Left lung (tissue), 10 donors: ENCODE data around the gene CFAP47. TPM values are rescaled to one million over a fixed set of nuclear protein-coding genes. Genes with fewer than 3 reads are reported as not detected.
"Not testable (repeated sequence)": the region's sequence is repeated elsewhere in the genome, so short reads cannot be mapped to it uniquely, and the experiment has no call there.

Experiments
- ATAC-seq: fragments of 200-7000 bp; cut with Tn5 transposase; one replicate; pipeline ENCODE4 v1.9.1; 2020; ENCODE audit warnings: moderate library complexity
- DNase-seq, 4 donors: peaks; one replicate each; pipeline ENCODE4 v3.0.0-alpha.2; 2013 to 2020
- H3K27ac ChIP-seq, 2 donors: fragments of 200-600 bp; sonication (generic) in 1 of 2; one replicate each; pipeline versions ENCODE4 v1.5.0 to v1.8.0; 2020 to 2021
- H3K27me3 ChIP-seq, 2 donors: fragments of 200-600 bp; sonication (generic) in 1 of 2; one replicate each; pipeline versions ENCODE4 v1.5.0 to v1.8.0; 2020 to 2021
- H3K36me3 ChIP-seq, 2 donors: fragments of 200-600 bp; sonication (generic) in 1 of 2; one replicate each; pipeline versions ENCODE4 v1.5.0 to v1.8.0; 2020 to 2021
- H3K4me1 ChIP-seq, 2 donors: fragments of 200-600 bp; one replicate each; pipeline ENCODE4 v1.8.0; 2021
- H3K4me3 ChIP-seq, 2 donors: fragments of 200-600 bp; sonication (generic) in 1 of 2; one replicate each; pipeline versions ENCODE4 v1.5.0 to v1.8.0; 2020 to 2021; ENCODE audit warnings: mild to moderate bottlenecking in 1 of 2
- H3K9me3 ChIP-seq, 2 donors: fragments of 200-600 bp; sonication (generic) in 1 of 2; one replicate each; pipeline versions ENCODE4 v1.5.0 to v1.8.0; 2020 to 2021
- CTCF ChIP-seq, 2 donors: fragments of 200-600 bp; sonication (generic) in 1 of 2; IDR thresholded peaks; one replicate each; pipeline versions ENCODE4 v1.5.0 to v1.8.0; 2021; ENCODE audit warnings: antibody characterized with exemption in 2 of 2
- intact Hi-C, 2 donors: fragments of 100-400 bp; cut with DNase I; formaldehyde crosslinking; loops; one replicate each; pipeline versions ENCODE4 v1.11.2 to v1.14.2; 2022
- polyA plus RNA-seq, 6 donors: library from polyadenylated mRNA; unstranded; fragments of 120-200 nt; gene quantifications; one replicate each; pipeline ENCODE4 v1.2.1, GENCODE V29; 2013; ENCODE audit not compliant: insufficient read length in 6 of 6
- total RNA-seq, 2 donors: library from RNA; stranded (reverse); fragmentation: NEBNext Ultra II Directional; extraction: Animal tissue kit (Norgen Biotek cat#: 25700); gene quantifications; one replicate each; pipeline ENCODE4 v1.2.1, GENCODE V29; 2021
- donor health status: DM: no; HTN: yes; CAD: no.
- donor health status: DM: no; HTN: no; CAD: no.

Gene CFAP47
- total and polyA plus RNA-seq, 8 donors, result 0.26 to 5.3 (median 1.7) TPM

GRCh38 chrX:36160081-36160480 is 240.5 kb downstream of the CFAP47 start:
- ATAC-seq (no peak), DNase-seq (no peak)
- no peak for TF ChIP-seq CTCF (IDR thresholded peaks at IDR 0.05)
- intact Hi-C loops, result no loop called here
- Histone ChIP-seq H3K9me3 (no peaks in the 10 kb centered on the region), H3K4me3 (no peak overlapping the region), H3K27me3 (no peaks in the 10 kb centered on the region), H3K27ac (no peak overlapping the region), H3K4me1 (no peaks in the 10 kb centered on the region), H3K36me3 (no peaks in the 10 kb centered on the region)

GRCh38 chrX:36198575-36198974 is 279.0 kb downstream of the CFAP47 start:
- no peak for TF ChIP-seq CTCF (IDR thresholded peaks at IDR 0.05)

GRCh38 chrX:36199928-36200327 is 280.4 kb downstream of the CFAP47 start:
- no peaks in the 10 kb centered on the region for H3K4me1 ChIP-seq
- DNase-seq (no peak), ATAC-seq (no peak)
- no peak for TF ChIP-seq CTCF (IDR thresholded peaks at IDR 0.05)
- intact Hi-C loops, result no loop called here
- no peaks in the 10 kb centered on the region for H3K9me3 ChIP-seq
- H3K36me3 ChIP-seq, result no peaks in the 10 kb centered on the region
- no peak overlapping the region for H3K4me3 ChIP-seq
- no peaks in the 10 kb centered on the region for H3K27me3 ChIP-seq
- no peak overlapping the region for H3K27ac ChIP-seq

More at GRCh38 chrX:36198575-36198974, 279.0 kb downstream of the CFAP47 start:
- H3K36me3 ChIP-seq, result no peaks in the 10 kb centered on the region
- no peaks in the 10 kb centered on the region for H3K27me3 ChIP-seq
- DNase-seq (no peak), ATAC-seq (no peak)
- intact Hi-C loops, result no loop called here
- no peaks in the 10 kb centered on the region for H3K4me1 ChIP-seq
- H3K4me3 ChIP-seq, result no peak overlapping the region
- H3K9me3 ChIP-seq, result no peaks in the 10 kb centered on the region
- no peak overlapping the region for H3K27ac ChIP-seq

- ATAC-seq (no peak), DNase-seq (no peak)
- Histone ChIP-seq H3K27ac (no peak overlapping the region), H3K27me3 (no peaks in the 10 kb centered on the region), H3K4me1 (no peaks in the 10 kb centered on the region), H3K36me3 (no peaks in the 10 kb centered on the region), H3K9me3 (no peaks in the 10 kb centered on the region), H3K4me3 (no peak overlapping the region)
- TF ChIP-seq CTCF (IDR thresholded peaks at IDR 0.05), result no peak
- intact Hi-C loops, result no loop called here
Observed at GRCh38 chrX:36214924-36215323, 295.4 kb downstream of the CFAP47 start.

- no peak for ATAC-seq
- no peaks in the 10 kb centered on the region for H3K9me3 ChIP-seq
- H3K27ac ChIP-seq, result no peak overlapping the region
- intact Hi-C loops, result no loop called here
- H3K4me1 ChIP-seq, result no peaks in the 10 kb centered on the region
- no peak overlapping the region for H3K4me3 ChIP-seq
- no peaks in the 10 kb centered on the region for H3K27me3 ChIP-seq
- no peaks in the 10 kb centered on the region for H3K36me3 ChIP-seq
- no peak for TF ChIP-seq CTCF (IDR thresholded peaks at IDR 0.05)
- DNase-seq, result no peak
Observed at GRCh38 chrX:36218801-36219200, 299.3 kb downstream of the CFAP47 start.

- peak in 1 of 4 donors; percentile 17 for DNase-seq
- H3K27me3 ChIP-seq, H3K9me3 ChIP-seq, H3K4me3 ChIP-seq, H3K4me1 ChIP-seq, ATAC-seq, intact Hi-C loops, H3K27ac ChIP-seq, H3K36me3 ChIP-seq: not testable (repeated sequence)
Observed at GRCh38 chrX:36234840-36235528, 315.4 kb downstream of the CFAP47 start.
